GM08714 (cell line): Measurements from ENCODE around the gene VPS13D.

Experiments used
- H3K4me3 ChIP-seq: fragments of 200-500 bp; sonication (Bioruptor generic); 2 replicates; pipeline ENCODE4 v1.5.1; 2014; ENCODE audit warnings: mild to moderate bottlenecking, low read length, inconsistent platforms
- ZNF274 ChIP-seq: IDR thresholded peaks from 2 replicates; pipeline ENCODE4 v1.6.1; 2012; ENCODE audit warnings: mild to moderate bottlenecking, low read depth, low read length

The VPS13D gene

GRCh38 chr1:12420171-12420570 is 190.3 kb downstream of the VPS13D start:
- no peak for TF ChIP-seq ZNF274
- H3K4me3 ChIP-seq = no peak overlapping the region

GRCh38 chr1:12422488-12422887 is 192.7 kb downstream of the VPS13D start:
- TF ChIP-seq ZNF274 = no peak
- no peak overlapping the region for H3K4me3 ChIP-seq

GRCh38 chr1:12424087-12424529 is 194.3 kb downstream of the VPS13D start:
- no peak overlapping the region for H3K4me3 ChIP-seq
- TF ChIP-seq ZNF274 = no peak

GRCh38 chr1:12424793-12425192 is 195.0 kb downstream of the VPS13D start:
- no peak overlapping the region for H3K4me3 ChIP-seq
- no peak for TF ChIP-seq ZNF274

GRCh38 chr1:12426030-12426429 is 196.2 kb downstream of the VPS13D start:
- H3K4me3 ChIP-seq = no peak overlapping the region
- TF ChIP-seq ZNF274 = no peak

GRCh38 chr1:12428334-12428733 is 198.5 kb downstream of the VPS13D start:
- H3K4me3 ChIP-seq = no peak overlapping the region
- no peak for TF ChIP-seq ZNF274

- no peak overlapping the region for H3K4me3 ChIP-seq
- no peak for TF ChIP-seq ZNF274
Measured at GRCh38 chr1:12430525-12430924, 200.7 kb downstream of the VPS13D start.

- no peak for TF ChIP-seq ZNF274
Measured at GRCh38 chr1:12432897-12433296, 203.1 kb downstream of the VPS13D start.

GRCh38 chr1:12433323-12434053 is 203.7 kb downstream of the VPS13D start:
- no peak overlapping the region for H3K4me3 ChIP-seq
- no peak for TF ChIP-seq ZNF274

More at GRCh38 chr1:12432897-12433296, 203.1 kb downstream of the VPS13D start:
- no peak overlapping the region for H3K4me3 ChIP-seq

- TF ChIP-seq ZNF274 = no peak
Measured at GRCh38 chr1:12434174-12434573, 204.3 kb downstream of the VPS13D start.

GRCh38 chr1:12434686-12435085 is 204.9 kb downstream of the VPS13D start:
- H3K4me3 ChIP-seq = no peak overlapping the region
- no peak for TF ChIP-seq ZNF274

More at GRCh38 chr1:12434174-12434573, 204.3 kb downstream of the VPS13D start:
- no peak overlapping the region for H3K4me3 ChIP-seq

GRCh38 chr1:12435639-12436344 is 206.0 kb downstream of the VPS13D start:
- H3K4me3 ChIP-seq = peak overlapping the region; percentile 19; the same call in 1 of the 2 replicates
- no peak for TF ChIP-seq ZNF274

GRCh38 chr1:12436345-12436658 is 206.5 kb downstream of the VPS13D start:
- no peak overlapping the region; the same call in 1 of the 2 replicates for H3K4me3 ChIP-seq

GRCh38 chr1:12436817-12437599 is 207.2 kb downstream of the VPS13D start:
- H3K4me3 ChIP-seq = no peak overlapping the region
- TF ChIP-seq ZNF274 = no peak

More at GRCh38 chr1:12436345-12436658, 206.5 kb downstream of the VPS13D start:
- TF ChIP-seq ZNF274 = no peak
